CD14-positive monocyte (primary cell): ENCODE data around the gene TAS2R42. TPM values are rescaled to one million over a fixed set of nuclear protein-coding genes. Genes with fewer than 3 reads are reported as not detected.

Source experiments
- DNase-seq, 3 donors: peaks; one replicate each; pipeline ENCODE4 v3.0.0-alpha.2; 2011 to 2022
- H2AFZ ChIP-seq: 2 replicates; pipeline ENCODE4 v1.6.0; 2012; ENCODE audit warnings: mild to moderate bottlenecking, low read depth, low read length, inconsistent platforms; ENCODE audit not compliant: insufficient read depth, poor library complexity, severe bottlenecking
- H3K27ac ChIP-seq, 2 donors: 1 replicate in 1 of 2; 2 replicates in 1 of 2; pipeline ENCODE4 v1.5.1; 2012 to 2013; ENCODE audit warnings: low read length in 2 of 2, control low read depth in 1 of 2, inconsistent platforms in 1 of 2, low read depth in 1 of 2, mild to moderate bottlenecking in 1 of 2
- H3K27me3 ChIP-seq, 2 donors: one replicate each; pipeline versions ENCODE4 v1.6.0 to v1.6.1; 2011 to 2013; ENCODE audit warnings: low read length in 2 of 2; ENCODE audit not compliant: control insufficient read depth in 2 of 2, insufficient read depth in 2 of 2
- H3K36me3 ChIP-seq, 2 donors: replicated peaks in 1 of 2; 1 replicate in 1 of 2; 2 replicates in 1 of 2; pipeline versions ENCODE4 v1.5.1 to v1.6.1; 2012 to 2013; ENCODE audit warnings: low read length in 2 of 2, control low read depth in 1 of 2, inconsistent platforms in 1 of 2, mild to moderate bottlenecking in 1 of 2; ENCODE audit not compliant: insufficient read depth in 2 of 2, control insufficient read depth in 1 of 2
- H3K4me1 ChIP-seq, 2 donors: 1 replicate in 1 of 2; 2 replicates in 1 of 2; pipeline versions ENCODE4 v1.5.1 to v1.6.1; 2012 to 2013; ENCODE audit warnings: low read length in 2 of 2, control low read depth in 1 of 2, inconsistent platforms in 1 of 2, mild to moderate bottlenecking in 1 of 2, moderate library complexity in 1 of 2; ENCODE audit not compliant: insufficient read depth in 2 of 2, control insufficient read depth in 1 of 2
- H3K4me2 ChIP-seq: replicated peaks from 2 replicates; pipeline ENCODE3; 2012; ENCODE audit warnings: low read length, moderate library complexity, mild to moderate bottlenecking; ENCODE audit not compliant: poor library complexity, severe bottlenecking; ENCODE audit errors: extremely low read depth
- H3K4me3 ChIP-seq, 3 experiments: fragments of 200-600 bp in 1 of 3; sonication (generic) in 1 of 3; replicated peaks in 1 of 3; 1 replicate in 2 of 3; 2 replicates in 1 of 3; pipeline ENCODE4 v1.5.1; 2011 to 2013; ENCODE audit warnings: low read length in 3 of 3, mild to moderate bottlenecking in 3 of 3, control low read depth in 2 of 3, low read depth in 2 of 3, inconsistent platforms in 1 of 3, moderate library complexity in 1 of 3
- H3K79me2 ChIP-seq: 2 replicates; pipeline ENCODE4 v1.6.0; 2012; ENCODE audit warnings: mild to moderate bottlenecking, control low read depth, inconsistent platforms, low read length, moderate library complexity; ENCODE audit not compliant: insufficient read depth
- H3K9ac ChIP-seq: 2 replicates; pipeline ENCODE4 v1.6.0; 2017; ENCODE audit warnings: low read length, mild to moderate bottlenecking; ENCODE audit not compliant: insufficient read depth, poor library complexity, severe bottlenecking
- H3K9me3 ChIP-seq, 2 donors: replicated peaks in 1 of 2; 1 replicate in 1 of 2; 2 replicates in 1 of 2; pipeline versions ENCODE4 v1.5.1 to v1.6.1; 2012 to 2013; ENCODE audit warnings: low read length in 2 of 2, control low read depth in 1 of 2; ENCODE audit not compliant: control insufficient read depth in 1 of 2, insufficient read depth in 1 of 2
- H4K20me1 ChIP-seq: 2 replicates; pipeline ENCODE4 v1.6.0; 2012; ENCODE audit warnings: mild to moderate bottlenecking, low read length, control low read depth, moderate library complexity; ENCODE audit not compliant: insufficient read depth
- H3K27ac Mint-ChIP-seq, 7 donors: one replicate each; pipeline ENCODE4 v1.8.0; 2020; ENCODE audit warnings: mild to moderate bottlenecking in 7 of 7, mixed read lengths in 7 of 7, moderate library complexity in 6 of 7, inconsistent platforms in 2 of 7
- H3K27me3 Mint-ChIP-seq, 3 donors: one replicate each; pipeline ENCODE4 v1.8.0; 2021 to 2022; ENCODE audit warnings: low read depth in 3 of 3, mild to moderate bottlenecking in 3 of 3, mixed read lengths in 3 of 3, moderate library complexity in 3 of 3, inconsistent platforms in 1 of 3
- H3K36me3 Mint-ChIP-seq, 2 donors: one replicate each; pipeline ENCODE4 v1.8.0; 2020; ENCODE audit warnings: mixed read lengths in 2 of 2, inconsistent platforms in 1 of 2, mild to moderate bottlenecking in 1 of 2
- H3K4me1 Mint-ChIP-seq: one replicate; pipeline ENCODE4 v1.8.0; 2020; ENCODE audit warnings: mild to moderate bottlenecking, mixed read lengths
- H3K4me3 Mint-ChIP-seq, 2 donors: one replicate each; pipeline ENCODE4 v1.8.0; 2020; ENCODE audit warnings: mild to moderate bottlenecking in 2 of 2, mixed read lengths in 2 of 2, moderate library complexity in 1 of 2
- H3K9me3 Mint-ChIP-seq, 7 donors: one replicate each; pipeline ENCODE4 v1.8.0; 2020 to 2022; ENCODE audit warnings: mixed read lengths in 7 of 7, mild to moderate bottlenecking in 6 of 7, moderate library complexity in 6 of 7, inconsistent platforms in 2 of 7
- intact Hi-C, 2 donors: fragments of 100-400 bp; cut with micrococcal nuclease; formaldehyde crosslinking; loops; one replicate each; pipeline versions ENCODE4 v1.15.0 to v1.15.1; 2023
- polyA plus RNA-seq, 3 donors: library from polyadenylated mRNA; depleted of rRNA in 1 of 3; unstranded in 2 of 3; stranded (reverse) in 1 of 3; fragments of 300-500 nt in 2 of 3; fragments of >200 nt in 1 of 3; fragmentation: Illumina TruSeq in 2 of 3; gene quantifications; 1 replicate in 2 of 3; 2 replicates in 1 of 3; pipeline ENCODE4 v1.2.3, GENCODE V29; 2012 to 2021
- TF ChIP-seq, protein P1 (sequence below): fragments of 200-600 bp; IDR thresholded peaks from one replicate; pipeline ENCODE4 v1.8.0; 2022; ENCODE audit warnings: antibody characterized with exemption, mild to moderate bottlenecking

The TAS2R42 gene
- polyA plus RNA-seq, 3 donors, result not detected

- Histone ChIP-seq H3K36me3 (peaks cover 0 to 25% of the 10 kb centered on the region in 2 donors), H3K4me1 (peaks cover 7 to 12% of the 10 kb centered on the region in 2 donors), H3K4me2 (no peak overlapping the region), H4K20me1 (peaks cover 38% of the 10 kb centered on the region), H3K79me2 (peaks cover 97% of the 10 kb centered on the region), H3K4me3 (no peak overlapping the region), H3K9me3 (no peaks in the 10 kb centered on the region), H2AFZ (no peak overlapping the region), H3K9ac (no peak overlapping the region), H3K27me3 (no peaks in the 10 kb centered on the region), H3K27ac (no peak overlapping the region)
- no peaks in the 10 kb centered on the region for H3K27me3 Mint-ChIP-seq
- no peak for DNase-seq
- H3K9me3 Mint-ChIP-seq, result peaks cover 0 to under 1% (median 0%) of the 10 kb centered on the region in 7 donors
- intact Hi-C loops, result no loop called here
- H3K4me1 Mint-ChIP-seq, result peaks cover 16% of the 10 kb centered on the region
- H3K27ac Mint-ChIP-seq, result no peak overlapping the region
- TF ChIP-seq, protein P1, sequence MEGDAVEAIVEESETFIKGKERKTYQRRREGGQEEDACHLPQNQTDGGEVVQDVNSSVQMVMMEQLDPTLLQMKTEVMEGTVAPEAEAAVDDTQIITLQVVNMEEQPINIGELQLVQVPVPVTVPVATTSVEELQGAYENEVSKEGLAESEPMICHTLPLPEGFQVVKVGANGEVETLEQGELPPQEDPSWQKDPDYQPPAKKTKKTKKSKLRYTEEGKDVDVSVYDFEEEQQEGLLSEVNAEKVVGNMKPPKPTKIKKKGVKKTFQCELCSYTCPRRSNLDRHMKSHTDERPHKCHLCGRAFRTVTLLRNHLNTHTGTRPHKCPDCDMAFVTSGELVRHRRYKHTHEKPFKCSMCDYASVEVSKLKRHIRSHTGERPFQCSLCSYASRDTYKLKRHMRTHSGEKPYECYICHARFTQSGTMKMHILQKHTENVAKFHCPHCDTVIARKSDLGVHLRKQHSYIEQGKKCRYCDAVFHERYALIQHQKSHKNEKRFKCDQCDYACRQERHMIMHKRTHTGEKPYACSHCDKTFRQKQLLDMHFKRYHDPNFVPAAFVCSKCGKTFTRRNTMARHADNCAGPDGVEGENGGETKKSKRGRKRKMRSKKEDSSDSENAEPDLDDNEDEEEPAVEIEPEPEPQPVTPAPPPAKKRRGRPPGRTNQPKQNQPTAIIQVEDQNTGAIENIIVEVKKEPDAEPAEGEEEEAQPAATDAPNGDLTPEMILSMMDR, result no peak
- peaks cover 20 to 27% of the 10 kb centered on the region in 2 donors for H3K36me3 Mint-ChIP-seq
- H3K4me3 Mint-ChIP-seq, result no peak overlapping the region
Measured at GRCh38 chr12:11166300-11166699, 20.4 kb downstream of the TAS2R42 start.

GRCh38 chr12:11164384-11164783 is 22.4 kb downstream of the TAS2R42 start:
- no peaks in the 10 kb centered on the region for H3K9me3 ChIP-seq
- H3K4me1 ChIP-seq, result no peaks in the 10 kb centered on the region
- no peak overlapping the region for H3K4me3 Mint-ChIP-seq
- H3K27ac Mint-ChIP-seq, result no peak overlapping the region
- no peak overlapping the region for H2AFZ ChIP-seq
- peaks cover 6% of the 10 kb centered on the region for H3K4me1 Mint-ChIP-seq
- peaks cover 0 to 2% (median 0%) of the 10 kb centered on the region in 7 donors for H3K9me3 Mint-ChIP-seq
- H3K36me3 Mint-ChIP-seq, result peaks cover 30 to 39% of the 10 kb centered on the region in 2 donors
- H3K27me3 Mint-ChIP-seq, result no peaks in the 10 kb centered on the region
- H3K9ac ChIP-seq, result no peak overlapping the region
- H3K27ac ChIP-seq, result no peak overlapping the region
- peaks cover 97% of the 10 kb centered on the region for H3K79me2 ChIP-seq
- H3K4me3 ChIP-seq, result no peak overlapping the region
- H3K4me2 ChIP-seq, result no peak overlapping the region
- no peak for DNase-seq
- H3K27me3 ChIP-seq, result no peaks in the 10 kb centered on the region
- H4K20me1 ChIP-seq, result peaks cover 38% of the 10 kb centered on the region
- intact Hi-C loops, result no loop called here
- TF ChIP-seq, protein P1, result no peak
- H3K36me3 ChIP-seq, result peaks cover 3 to 36% of the 10 kb centered on the region in 2 donors
